ENCODE data around the gene GMPPB.
"Not testable (repeated sequence)": the region's sequence is repeated elsewhere in the genome, so short reads cannot be mapped to it uniquely, and the experiment has no call there.

The GMPPB gene

DNA sequence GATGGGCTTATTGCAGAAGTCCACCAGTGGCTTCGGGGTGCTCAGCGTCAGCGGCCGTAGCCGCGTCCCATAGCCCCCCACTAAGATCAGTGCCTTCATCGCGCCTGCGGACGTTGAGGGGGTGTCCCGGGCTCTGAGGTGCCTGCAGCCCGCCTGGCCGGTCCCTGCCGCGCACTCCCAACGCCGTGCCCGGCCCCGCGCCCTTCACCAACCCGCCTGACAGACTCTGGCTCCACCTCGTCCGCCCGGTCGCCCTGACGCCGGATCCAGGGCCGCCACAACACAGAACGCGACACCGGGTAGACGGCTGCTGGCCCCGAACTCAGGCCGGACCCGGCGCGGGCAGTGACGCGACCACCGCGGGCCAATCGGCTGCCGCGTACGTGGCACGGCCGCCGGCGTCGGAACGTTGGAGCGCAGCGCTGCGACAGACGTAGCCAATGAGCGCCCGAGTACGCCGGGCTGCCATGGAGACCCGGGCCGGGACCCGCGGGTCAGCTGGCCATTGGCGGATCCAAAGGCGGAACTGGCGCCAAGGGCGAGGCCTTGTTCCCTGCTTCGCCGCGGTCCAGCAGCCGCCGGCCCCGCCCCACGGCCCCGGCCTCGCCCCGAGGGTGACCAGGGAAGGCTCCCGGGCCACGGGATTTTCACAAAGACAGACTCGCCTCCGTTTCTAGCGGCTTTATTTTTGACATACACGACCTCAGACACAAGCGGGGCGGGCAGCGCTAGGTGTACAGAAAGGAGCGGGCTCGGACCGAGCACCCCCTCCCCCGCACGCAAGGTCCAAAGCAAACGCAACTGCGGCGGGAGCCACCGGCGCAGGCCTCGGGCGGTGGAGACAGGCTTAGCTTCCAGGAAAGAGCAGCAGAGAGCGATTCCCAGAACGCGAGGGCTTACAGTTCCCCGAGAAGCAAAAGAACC is at the start of gene GMPPB:
Gene GMPPB (minus strand): TSS at position 324 of the 924 bp plus-strand sequence. CDS start 225 bp downstream, at position 99.
- FAIRE-seq = peak; percentile 96

DNA sequence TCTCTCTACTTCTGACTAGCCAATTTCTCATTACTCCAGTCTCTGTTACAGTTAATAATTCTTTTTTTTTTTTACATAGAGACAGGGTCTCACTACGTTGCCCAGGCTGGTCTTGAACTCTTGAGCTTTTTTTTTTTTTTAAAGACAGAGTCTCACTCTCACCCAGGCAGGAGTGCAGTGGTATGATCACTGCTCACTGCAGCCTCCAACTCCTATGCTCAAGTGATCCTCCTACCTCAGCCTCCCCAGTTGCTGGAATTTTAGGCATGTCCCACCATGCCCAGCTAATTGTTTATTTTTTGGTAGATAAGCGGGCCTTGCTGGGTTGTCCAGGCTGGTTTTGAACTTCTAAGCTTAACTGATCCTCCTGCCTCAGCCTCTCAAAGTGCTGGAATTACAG is 49.0 kb upstream of the GMPPB start:
- FAIRE-seq = no peak
- DNase-seq (ENCODE audit: extremely low spot score, insufficient read length, low read depth) = no peak

More for the DNA sequence above, at the start of gene GMPPB:
- DNase-seq (ENCODE audit: extremely low spot score, insufficient read length, low read depth) = peak; percentile 98

DNA sequence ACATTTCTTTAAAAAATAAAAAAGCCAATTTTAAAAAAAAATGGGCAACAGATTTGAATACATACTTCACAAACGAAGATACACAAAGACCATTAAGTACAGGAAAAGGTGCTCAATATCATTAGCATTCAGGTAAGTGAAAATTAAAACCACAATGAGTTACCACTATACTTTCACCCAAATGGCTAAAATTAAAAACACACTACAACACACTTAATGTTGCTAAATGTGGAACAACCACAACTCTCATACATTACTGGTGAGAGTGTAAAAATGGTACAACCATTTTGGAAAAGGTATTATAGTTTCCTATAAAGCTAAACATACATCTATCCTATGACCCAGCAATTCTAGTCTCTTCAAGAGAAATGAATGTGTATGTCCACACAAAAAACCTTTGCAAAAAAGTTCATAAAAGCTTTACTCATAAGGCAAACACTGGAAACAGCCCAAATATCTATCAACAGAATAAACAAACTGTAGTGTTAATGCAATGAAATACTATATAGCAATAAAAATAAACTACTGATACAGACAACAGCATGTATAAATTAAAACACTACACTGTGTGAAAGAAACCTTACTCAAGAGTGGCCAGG is 47.7 kb upstream of the GMPPB start:
- peak; percentile 18 for FAIRE-seq
- no peak for DNase-seq (ENCODE audit: extremely low spot score, insufficient read length, low read depth)

DNA sequence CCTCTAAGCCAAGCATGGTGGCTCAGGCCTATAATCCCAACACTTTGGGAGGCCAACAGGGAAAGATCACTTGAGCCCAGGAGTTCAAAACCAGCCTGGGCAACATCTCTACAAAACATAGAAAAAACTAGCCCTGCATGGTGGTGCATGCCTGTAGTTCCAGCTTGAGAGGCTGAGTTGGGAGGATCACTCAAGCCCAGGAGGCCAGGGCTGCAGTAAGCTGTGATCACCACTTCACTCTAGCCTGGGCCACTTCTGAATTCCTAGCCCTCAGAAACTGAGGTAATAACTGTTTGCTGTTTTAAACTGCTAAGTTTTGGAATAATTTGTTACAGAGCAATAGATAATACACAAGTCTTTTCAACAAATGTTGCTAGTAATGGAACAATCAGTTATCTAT is 46.2 kb upstream of the GMPPB start:
- DNase-seq (ENCODE audit: extremely low spot score, insufficient read length, low read depth) = no peak
- FAIRE-seq = no peak

DNA sequence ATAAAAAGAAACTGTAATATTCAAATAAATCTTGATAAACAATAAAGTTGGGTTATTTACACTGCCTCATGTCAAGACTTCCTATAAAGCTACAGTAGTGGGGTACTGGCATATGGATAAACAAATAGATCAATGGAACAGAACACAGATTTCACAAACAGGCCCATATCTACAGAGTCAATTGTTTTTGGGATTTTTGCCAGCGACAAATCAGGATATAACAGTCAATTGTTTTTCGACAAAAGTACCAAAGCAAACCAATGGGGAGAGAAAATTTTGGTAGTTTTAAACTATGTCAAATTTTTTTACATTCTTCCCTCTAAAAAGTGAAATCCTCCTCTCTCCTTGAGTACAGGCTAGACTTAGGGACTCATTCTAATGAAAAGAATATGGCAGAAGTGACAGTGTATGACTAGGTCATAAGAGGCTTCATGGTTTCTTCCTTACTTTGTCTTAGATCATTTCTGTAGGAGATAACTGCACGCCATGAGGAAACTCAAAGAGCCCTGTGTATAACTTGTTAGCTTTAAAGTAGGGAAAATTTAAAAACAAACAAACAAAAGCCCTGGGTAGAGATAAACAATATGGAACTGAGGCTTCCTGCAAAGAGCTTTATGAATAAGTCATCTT is 45.6 kb upstream of the GMPPB start:
- FAIRE-seq = no peak
- no peak for DNase-seq (ENCODE audit: extremely low spot score, insufficient read length, low read depth)

DNA sequence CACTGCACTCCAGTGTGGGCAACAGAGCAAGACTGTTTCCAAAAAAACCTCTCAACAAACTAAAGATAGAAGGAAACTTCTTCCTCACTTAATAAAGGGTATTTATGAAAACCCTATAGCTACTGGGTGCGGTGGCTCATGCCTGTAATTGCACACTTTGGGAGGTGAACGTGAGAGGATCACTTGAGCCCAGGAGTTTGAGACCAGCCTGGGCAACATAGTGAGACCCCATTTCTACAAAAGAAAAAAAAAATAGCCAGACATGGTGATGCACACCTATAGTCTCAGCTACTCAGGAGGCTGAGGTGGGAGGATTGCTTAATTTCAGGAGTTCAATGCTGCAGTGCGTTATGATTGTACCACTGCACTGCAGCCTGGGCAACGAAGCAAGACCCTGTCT is 40.2 kb upstream of the GMPPB start:
- FAIRE-seq = no peak
- DNase-seq (ENCODE audit: extremely low spot score, insufficient read length, low read depth) = no peak

DNA sequence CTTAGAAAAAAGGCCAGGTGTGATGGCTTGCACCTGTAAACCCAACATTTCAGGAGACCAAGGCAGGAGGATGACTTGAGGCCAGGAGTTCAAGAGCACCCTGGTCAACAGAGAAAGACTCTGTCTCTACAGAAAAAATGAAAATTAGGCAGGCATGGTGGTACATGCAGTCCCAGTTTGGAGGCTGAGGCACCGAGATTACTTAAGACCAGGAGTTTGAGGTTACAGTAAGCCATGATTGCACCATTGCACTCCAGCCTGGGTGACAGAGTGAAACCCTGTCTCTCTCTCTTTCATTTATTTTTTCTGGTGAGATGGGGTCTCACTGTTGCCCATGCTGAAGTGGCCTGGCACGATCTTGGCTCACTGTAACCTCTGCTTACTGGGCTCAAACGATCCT is 37.9 kb upstream of the GMPPB start:
- no peak for DNase-seq (ENCODE audit: extremely low spot score, insufficient read length, low read depth)
- no peak for FAIRE-seq

DNA sequence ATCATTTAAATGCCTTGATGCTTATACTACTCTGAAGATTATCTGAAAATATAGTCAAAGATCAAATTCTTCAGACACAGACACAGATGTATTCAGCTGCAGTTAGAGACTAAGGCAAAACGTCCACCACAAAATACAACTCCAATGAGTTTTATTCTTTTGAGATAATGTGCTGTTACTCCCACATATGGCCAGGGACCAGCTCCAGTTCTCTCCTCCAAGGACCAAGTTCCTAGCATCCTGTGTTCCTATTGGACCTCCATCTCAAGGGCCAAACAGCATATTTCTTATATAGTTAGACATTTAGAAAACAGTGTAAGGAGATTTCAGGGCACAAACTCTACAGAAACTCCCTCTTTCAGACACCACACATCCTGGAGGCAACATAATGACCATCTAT is 35.5 kb upstream of the GMPPB start:
- DNase-seq (ENCODE audit: extremely low spot score, insufficient read length, low read depth) = no peak
- no peak for FAIRE-seq

DNA sequence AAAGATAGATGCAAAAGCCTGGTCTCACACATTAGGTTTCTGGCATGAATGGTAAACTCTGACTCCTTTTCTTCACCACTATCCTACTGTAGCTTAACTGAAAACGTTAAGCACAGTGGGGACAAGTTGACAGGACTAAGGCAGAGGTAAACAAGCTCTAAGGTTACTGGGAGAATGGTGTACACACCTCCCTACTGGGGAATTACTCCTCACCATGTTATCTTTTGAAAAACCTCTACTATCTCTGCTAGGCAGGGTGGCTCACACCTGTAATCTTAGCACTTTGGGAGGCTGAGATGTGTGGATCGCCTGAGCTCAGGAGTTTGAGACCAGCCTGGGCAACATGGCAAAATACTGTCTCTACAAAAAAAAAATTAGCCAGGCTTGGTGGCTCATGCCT is 33.4 kb upstream of the GMPPB start:
- DNase-seq (ENCODE audit: extremely low spot score, insufficient read length, low read depth) (no peak), FAIRE-seq (no peak)

DNA sequence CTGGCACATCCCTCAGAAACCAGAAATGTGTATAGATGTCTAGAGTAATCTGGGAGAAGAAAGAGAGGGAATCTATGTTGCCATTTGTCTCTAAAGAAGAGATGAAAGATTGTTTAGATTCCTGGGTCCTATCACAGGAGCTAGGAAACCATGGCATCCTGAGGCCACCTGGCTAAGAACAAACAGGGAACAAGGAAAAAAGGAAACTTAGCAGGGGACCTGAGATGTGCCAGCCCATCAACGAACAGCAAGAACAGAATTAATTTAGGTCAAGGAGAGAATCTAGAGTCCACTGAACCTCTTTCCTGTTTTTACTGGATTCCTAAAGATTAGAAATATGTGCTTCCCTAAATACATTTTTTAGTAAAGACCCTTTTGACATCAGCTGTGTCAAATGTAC is 32.3 kb upstream of the GMPPB start:
- no peak for FAIRE-seq
- DNase-seq (ENCODE audit: extremely low spot score, insufficient read length, low read depth) = no peak

DNA sequence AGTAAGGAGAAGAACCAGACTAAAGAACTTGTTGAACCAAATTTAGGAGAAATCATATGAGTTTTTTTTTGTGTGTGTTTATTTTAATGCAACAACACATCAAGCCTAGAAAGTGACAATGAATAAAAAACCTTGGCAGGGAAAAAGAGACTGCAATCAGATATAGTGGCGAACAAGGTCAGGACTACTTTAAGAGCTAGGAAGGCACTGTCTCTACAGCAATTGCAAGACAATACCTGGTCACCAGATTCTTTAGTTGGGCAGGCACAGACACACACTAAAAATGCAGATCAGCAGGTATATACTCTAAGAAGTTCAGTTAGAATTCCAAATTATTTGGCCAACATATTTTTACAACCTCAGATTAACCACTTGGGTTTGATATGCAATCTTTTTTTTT is 30.8 kb upstream of the GMPPB start:
- FAIRE-seq = no peak
- no peak for DNase-seq (ENCODE audit: extremely low spot score, insufficient read length, low read depth)

DNA sequence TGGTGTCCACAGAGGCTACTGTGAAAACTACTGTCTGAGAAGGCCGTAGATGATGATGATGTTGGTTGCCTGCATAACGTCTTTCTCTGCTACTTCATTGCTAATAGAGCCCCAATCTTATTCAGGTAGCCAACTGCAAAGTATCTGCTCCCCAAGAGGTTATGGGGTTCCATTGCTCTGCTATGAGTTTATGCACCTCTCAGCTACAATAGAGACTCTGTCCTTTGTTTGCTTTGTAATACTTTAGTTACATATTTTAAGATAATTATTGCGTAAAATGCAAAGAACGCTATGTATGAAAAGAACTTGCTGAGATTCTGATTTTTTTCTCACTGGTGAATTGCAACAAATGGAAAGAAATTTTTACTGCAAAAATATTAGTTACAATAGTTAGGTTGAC is 27.8 kb upstream of the GMPPB start:
- FAIRE-seq = no peak
- DNase-seq (ENCODE audit: extremely low spot score, insufficient read length, low read depth) = no peak

DNA sequence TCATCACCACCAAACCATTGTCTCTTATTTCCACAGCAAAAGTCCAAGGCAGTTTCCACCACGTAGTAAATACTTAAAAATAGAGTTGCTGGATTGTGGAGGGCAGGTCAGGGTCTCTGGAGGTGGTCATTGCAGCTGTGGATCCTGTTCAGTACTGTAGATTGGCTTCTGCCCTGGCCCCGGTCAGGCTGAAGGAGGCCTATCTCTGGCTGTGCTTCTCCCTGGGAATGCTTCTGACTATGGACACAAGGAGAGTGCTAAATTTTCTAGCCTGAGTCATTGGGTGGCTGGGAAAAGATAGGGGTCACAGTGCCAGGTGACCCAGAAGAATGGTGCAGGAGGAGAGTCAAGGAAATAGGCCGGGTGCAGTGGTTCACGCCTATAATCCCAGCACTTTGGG is 26.3 kb upstream of the GMPPB start:
- FAIRE-seq (no peak), DNase-seq (ENCODE audit: extremely low spot score, insufficient read length, low read depth) (no peak)

DNA sequence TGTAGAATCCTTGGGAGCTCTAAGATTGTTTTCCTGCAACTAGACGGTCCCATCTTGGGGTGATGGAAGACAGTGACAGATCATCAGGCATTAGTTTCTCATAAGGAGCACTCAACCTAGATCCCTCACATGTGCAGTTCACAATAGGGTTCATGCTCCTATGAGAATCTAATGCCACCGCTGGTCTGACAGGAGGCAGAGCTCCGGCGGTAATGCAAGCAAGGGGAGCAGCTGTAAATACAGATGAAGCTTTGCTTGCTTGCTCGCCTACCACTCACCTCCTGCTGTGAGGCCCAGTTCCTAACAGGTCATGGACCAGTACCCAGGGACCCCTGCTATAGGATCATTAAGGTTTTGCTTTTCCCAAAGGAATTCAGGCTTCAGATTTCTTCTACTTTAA is 25.1 kb upstream of the GMPPB start:
- FAIRE-seq = not testable (repeated sequence)

DNA sequence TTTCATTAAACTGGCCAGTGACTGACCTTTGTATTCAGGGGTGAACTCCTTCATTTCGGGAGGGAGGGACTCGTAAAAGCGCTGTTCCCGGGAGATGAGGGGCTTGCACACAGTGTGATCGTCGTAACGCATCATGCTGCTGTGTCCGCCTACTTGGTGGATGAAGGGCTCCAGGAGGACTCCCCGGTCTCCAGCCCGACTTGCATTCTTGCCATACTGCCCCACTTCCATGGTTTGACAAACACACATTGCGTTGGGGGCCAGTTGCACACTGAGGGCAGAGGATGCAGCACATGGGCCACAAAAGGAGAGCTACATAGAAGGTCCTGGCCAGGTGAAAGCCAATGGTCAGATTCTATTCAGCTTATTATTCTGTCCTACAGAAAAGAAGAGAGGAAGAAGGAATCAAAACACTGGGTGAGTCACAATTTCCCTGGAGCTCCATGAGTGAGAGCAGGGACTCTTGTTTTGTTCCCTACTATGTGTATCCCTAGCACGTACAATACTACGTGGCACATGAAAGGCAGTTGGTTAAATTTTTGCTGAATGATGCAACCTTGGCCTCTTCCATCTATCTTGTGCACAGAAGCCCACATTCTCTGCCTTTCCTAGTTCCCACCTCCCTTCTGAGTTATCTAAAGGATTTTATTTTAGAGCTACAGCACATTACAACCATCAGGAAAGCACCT is 24.2 kb upstream of the GMPPB start:
- DNase-seq (ENCODE audit: extremely low spot score, insufficient read length, low read depth) (no peak), FAIRE-seq (no peak)

More for the DNA sequence above, 25.1 kb upstream of the GMPPB start:
- DNase-seq (ENCODE audit: extremely low spot score, insufficient read length, low read depth) = not testable (repeated sequence)

DNA sequence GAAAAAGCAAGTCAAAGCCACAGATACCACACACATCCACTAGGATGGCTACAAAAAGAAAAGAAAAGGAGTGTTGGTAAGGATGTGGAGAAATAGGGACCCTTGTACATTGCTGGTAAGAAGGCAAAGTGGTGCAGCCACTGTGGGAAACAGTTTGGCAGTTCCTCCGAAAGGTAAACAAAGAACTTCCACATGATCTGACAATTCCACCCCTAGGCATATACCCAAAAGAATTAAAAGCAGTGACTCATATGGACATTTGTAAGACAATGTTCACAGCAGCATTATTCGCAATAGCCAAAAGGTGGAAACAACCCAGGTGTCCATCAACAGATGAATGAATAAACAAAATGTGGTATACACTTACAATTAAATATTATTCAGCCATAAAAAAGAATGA is 22.2 kb upstream of the GMPPB start:
- FAIRE-seq (no peak), DNase-seq (ENCODE audit: extremely low spot score, insufficient read length, low read depth) (no peak)

DNA sequence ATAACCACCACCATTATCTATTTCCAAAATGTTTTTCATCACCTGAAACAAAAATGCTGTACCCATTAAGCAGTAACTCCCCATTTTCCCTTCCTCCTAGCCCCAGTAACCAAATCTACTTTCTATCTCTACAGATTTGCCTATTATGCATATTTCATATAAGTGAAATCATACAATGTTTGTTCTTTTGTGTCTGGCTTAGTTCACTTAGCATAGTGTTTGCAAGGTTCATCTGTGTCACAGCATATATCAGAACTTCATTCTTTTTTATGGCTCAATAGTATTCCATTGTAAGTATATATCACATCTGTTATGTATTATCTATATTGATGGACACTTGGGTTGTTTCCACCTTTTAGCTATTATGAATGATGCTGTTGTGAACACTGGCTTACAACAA is 16.7 kb upstream of the GMPPB start:
- DNase-seq (ENCODE audit: extremely low spot score, insufficient read length, low read depth) = no peak
- no peak for FAIRE-seq

DNA sequence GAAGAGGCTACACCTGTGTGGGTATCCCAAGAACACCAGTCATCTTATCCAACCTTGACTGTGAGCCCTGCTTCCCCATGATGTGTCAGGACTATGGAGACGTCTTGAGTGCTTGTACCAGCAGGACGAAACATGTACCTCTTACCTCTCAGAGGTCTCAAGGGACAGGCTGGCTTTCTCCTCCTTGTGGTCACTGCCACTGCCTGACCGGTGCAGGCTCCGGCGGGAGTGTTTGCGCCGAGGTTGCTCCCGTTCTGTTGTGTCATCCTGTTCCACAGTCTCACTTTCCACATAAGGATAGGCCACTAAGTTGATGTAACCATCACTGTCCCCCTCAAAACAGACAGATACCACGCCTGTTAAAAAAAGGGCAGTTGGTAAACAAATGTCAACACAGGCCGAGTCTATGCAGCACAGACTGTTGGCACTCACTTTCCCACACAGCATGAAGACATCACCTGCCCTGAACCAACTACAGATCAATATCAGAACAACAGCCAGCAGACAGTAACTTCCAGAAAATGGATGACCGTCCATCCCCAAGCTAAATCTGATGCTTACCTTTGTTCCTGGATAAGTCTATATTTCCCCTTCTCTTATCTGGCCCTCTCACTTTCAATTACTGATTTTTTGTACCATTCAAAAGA is 14.4 kb upstream of the GMPPB start:
- DNase-seq (ENCODE audit: extremely low spot score, insufficient read length, low read depth) = no peak
- FAIRE-seq = no peak

DNA sequence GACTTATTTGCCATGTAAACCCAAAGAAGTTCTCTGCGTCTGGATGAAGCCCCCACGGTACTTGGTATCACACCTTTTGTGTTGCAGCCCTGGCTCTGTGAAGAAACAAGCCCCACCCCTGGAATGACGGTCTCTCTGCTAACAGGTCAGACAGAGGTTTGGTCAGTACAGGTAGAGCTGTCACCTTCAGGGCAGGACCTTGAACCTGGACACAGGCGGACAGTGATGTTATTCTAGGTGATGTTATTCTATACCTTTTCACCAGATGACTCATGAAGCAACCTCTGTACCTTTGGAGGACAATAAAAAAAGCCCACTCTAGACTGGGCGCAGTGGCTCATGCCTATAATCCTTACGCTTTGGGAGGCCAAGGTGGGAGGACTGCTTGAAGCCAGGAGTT is 11.0 kb upstream of the GMPPB start:
- no peak for DNase-seq (ENCODE audit: extremely low spot score, insufficient read length, low read depth)
- FAIRE-seq = no peak

DNA sequence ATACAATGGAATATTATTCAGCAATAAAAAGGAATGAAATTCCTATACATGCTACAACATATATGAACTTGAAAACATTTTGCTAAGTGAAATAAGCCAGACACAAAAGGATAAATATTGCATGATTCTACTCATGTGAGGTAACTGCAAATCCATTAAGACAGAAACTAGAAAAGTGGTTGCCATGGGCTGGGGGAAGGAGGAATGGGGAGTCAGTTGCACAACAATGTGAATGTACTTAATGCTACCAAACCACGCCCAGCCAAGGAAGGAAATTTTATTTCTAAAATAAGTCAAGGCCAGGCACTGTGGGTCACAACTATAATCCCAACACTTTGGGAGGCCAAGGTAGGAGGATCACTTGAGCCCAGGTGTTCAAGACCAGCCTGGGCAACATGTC is 9.8 kb upstream of the GMPPB start:
- DNase-seq (ENCODE audit: extremely low spot score, insufficient read length, low read depth) (no peak), FAIRE-seq (no peak)

All from GM18507 (cell line).